Gastroesophageal sphincter (tissue), 4 donors: ENCODE measurements around the gene PLA2G5. TPM values are rescaled to one million over a fixed set of nuclear protein-coding genes. Genes with fewer than 3 reads are reported as not detected.

ENCODE experiments used
- ATAC-seq: fragments of 150-250 bp; one replicate; pipeline ENCODE4 v1.9.1; 2016; ENCODE audit warnings: mild to moderate bottlenecking, moderate library complexity
- H3K27ac ChIP-seq, 4 donors: fragments of 200-600 bp; sonication (generic) in 3 of 4; 1 replicate in 3 of 4; 2 replicates in 1 of 4; pipeline ENCODE4 v1.5.1; 2016 to 2019
- H3K27me3 ChIP-seq: fragments of 200-600 bp; sonication (generic); one replicate; pipeline ENCODE4 v1.5.1; 2019
- H3K36me3 ChIP-seq, 2 donors: fragments of 200-600 bp; sonication (generic); one replicate each; pipeline ENCODE4 v1.5.1; 2019; ENCODE audit warnings: control low read depth in 1 of 2
- H3K4me1 ChIP-seq, 3 donors: fragments of 200-600 bp; sonication (generic); 1 replicate in 2 of 3; 2 replicates in 1 of 3; pipeline ENCODE4 v1.5.1; 2016 to 2019; ENCODE audit warnings: control low read depth in 2 of 3
- H3K4me3 ChIP-seq, 2 donors: fragments of 200-600 bp; sonication (generic); one replicate each; pipeline ENCODE4 v1.5.1; 2019; ENCODE audit warnings: mild to moderate bottlenecking in 1 of 2, moderate library complexity in 1 of 2
- H3K9me3 ChIP-seq, 3 donors: fragments of 200-600 bp; sonication (generic); one replicate each; pipeline ENCODE4 v1.5.1; 2017 to 2019; ENCODE audit warnings: control low read depth in 2 of 3
- CTCF ChIP-seq, 4 experiments: fragments of 200-600 bp in 2 of 4; fragments of 450-650 bp in 2 of 4; sonication (generic) in 1 of 4; IDR thresholded peaks; one replicate each; pipeline ENCODE4 v1.5.1; 2017 to 2019; ENCODE audit warnings: antibody characterized with exemption in 4 of 4, mild to moderate bottlenecking in 2 of 4, moderate library complexity in 2 of 4
- EP300 ChIP-seq: sonication (generic); formaldehyde crosslinking; IDR thresholded peaks from one replicate; pipeline ENCODE4 v1.6.1; 2017; ENCODE audit warnings: antibody characterized with exemption, mild to moderate bottlenecking
- POLR2A ChIP-seq, 2 donors: fragments of 450-650 bp; IDR thresholded peaks; one replicate each; pipeline ENCODE4 v1.6.1; 2017; ENCODE audit warnings: antibody characterized with exemption in 2 of 2, mild to moderate bottlenecking in 2 of 2, moderate library complexity in 1 of 2
- POLR2AphosphoS5 ChIP-seq: sonication (generic); formaldehyde crosslinking; IDR thresholded peaks from one replicate; pipeline ENCODE4 v1.6.1; 2017; ENCODE audit warnings: antibody characterized with exemption
- WGBS, 2 donors: methylation state at CpG; one replicate each; pipeline ENCODE4 v1.1.5; 2018; ENCODE audit warnings: low coverage in 1 of 2; 5-methylcytosine and 5-hydroxymethylcytosine counted together
- total RNA-seq, 4 donors: library from RNA; depleted of rRNA; stranded (reverse); fragments of >200 nt; gene quantifications; one replicate each; pipeline ENCODE4 v1.1.0, GENCODE V29; 2016

The PLA2G5 gene
- total RNA-seq, 4 donors from 2014 or later = 8.8 to 47.1 (median 23.4) TPM

GRCh38 chr1:20076223-20076622 lies 6.2 kb downstream of the PLA2G5 start:
- Histone ChIP-seq H3K27me3 (no peaks in the 10 kb centered on the region), H3K27ac (no peak overlapping the region), H3K9me3 (no peaks in the 10 kb centered on the region), H3K4me1 (peaks cover 0 to 72% (median 0%) of the 10 kb centered on the region in 3 donors), H3K36me3 (no peaks in the 10 kb centered on the region), H3K4me3 (no peak overlapping the region)
- TF ChIP-seq CTCF (IDR thresholded peaks at IDR 0.05) (no peak), EP300 (no peak), POLR2A (IDR thresholded peaks at IDR 0.05) (no peak), POLR2AphosphoS5 (no peak)
- 60 to 61% methylated on average over 5 of the region's 5 CpGs for WGBS, 2 donors
- ATAC-seq = no peak

- Histone ChIP-seq H3K36me3 (no peaks in the 10 kb centered on the region), H3K27ac (no peak overlapping the region), H3K27me3 (no peaks in the 10 kb centered on the region), H3K4me1 (peaks cover 0 to 65% (median 0%) of the 10 kb centered on the region in 3 donors), H3K9me3 (no peaks in the 10 kb centered on the region), H3K4me3 (no peak overlapping the region)
- 93 to 98% methylated on average over 4 to 5 of the region's 5 CpGs for WGBS, 2 donors
- no peak for TF ChIP-seq EP300
- no peak for TF ChIP-seq CTCF (IDR thresholded peaks at IDR 0.05)
- TF ChIP-seq POLR2AphosphoS5 = no peak
- no peak for TF ChIP-seq POLR2A (IDR thresholded peaks at IDR 0.05)
- ATAC-seq = no peak
Observed at GRCh38 chr1:20076710-20077461, 6.9 kb downstream of the PLA2G5 start.

- Histone ChIP-seq H3K27me3 (no peaks in the 10 kb centered on the region), H3K27ac (no peak overlapping the region), H3K4me3 (no peak overlapping the region), H3K36me3 (no peaks in the 10 kb centered on the region), H3K4me1 (peaks cover 0 to 59% (median 0%) of the 10 kb centered on the region in 3 donors), H3K9me3 (no peaks in the 10 kb centered on the region)
- 50 to 80% methylated on average over 2 to 5 of the region's 8 CpGs for WGBS, 2 donors
- no peak for TF ChIP-seq EP300
- TF ChIP-seq POLR2AphosphoS5 = no peak
- TF ChIP-seq POLR2A (IDR thresholded peaks at IDR 0.05) = no peak
- TF ChIP-seq CTCF (IDR thresholded peaks at IDR 0.05) = no peak
- ATAC-seq = no peak
Observed at GRCh38 chr1:20078171-20078651, 8.2 kb downstream of the PLA2G5 start.

- no peaks in the 10 kb centered on the region for H3K27me3 ChIP-seq
- no peaks in the 10 kb centered on the region for H3K9me3 ChIP-seq
- no peak overlapping the region for H3K27ac ChIP-seq
- H3K36me3 ChIP-seq = no peaks in the 10 kb centered on the region
- H3K4me1 ChIP-seq = peaks cover 0 to 59% (median 0%) of the 10 kb centered on the region in 3 donors
- ATAC-seq = no peak
- H3K4me3 ChIP-seq = no peak overlapping the region
- 87 to 100% methylated on average over 1 to 4 of the region's 5 CpGs for WGBS, 2 donors
- no peak for TF ChIP-seq EP300
- TF ChIP-seq POLR2AphosphoS5 = no peak
- TF ChIP-seq POLR2A (IDR thresholded peaks at IDR 0.05) = no peak
- no peak for TF ChIP-seq CTCF (IDR thresholded peaks at IDR 0.05)
Observed at GRCh38 chr1:20078711-20079110, 8.7 kb downstream of the PLA2G5 start.
